ENCODE results near the gene HIGD1A.

DNA sequence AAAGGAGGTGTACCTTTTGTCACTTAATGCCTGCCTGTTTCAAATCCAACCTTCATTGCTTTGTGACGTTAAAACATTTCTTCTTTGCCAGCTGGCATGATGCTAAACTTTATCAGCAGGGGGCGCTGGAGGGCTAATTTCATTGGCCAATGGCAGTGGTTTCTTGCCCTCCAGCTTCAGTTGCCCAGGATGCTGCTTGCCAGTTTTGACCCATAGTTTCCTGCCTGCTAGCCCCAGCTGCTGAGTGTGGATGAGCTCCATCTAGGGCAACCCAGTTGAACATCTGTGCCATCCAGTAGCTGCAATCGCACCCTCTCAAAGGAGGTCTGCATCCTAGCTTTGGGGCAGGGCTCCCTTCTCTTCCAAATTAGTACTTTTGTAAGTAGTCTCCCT, 27.0 kb upstream of the HIGD1A start:
- TF ChIP-seq, protein P1, sequence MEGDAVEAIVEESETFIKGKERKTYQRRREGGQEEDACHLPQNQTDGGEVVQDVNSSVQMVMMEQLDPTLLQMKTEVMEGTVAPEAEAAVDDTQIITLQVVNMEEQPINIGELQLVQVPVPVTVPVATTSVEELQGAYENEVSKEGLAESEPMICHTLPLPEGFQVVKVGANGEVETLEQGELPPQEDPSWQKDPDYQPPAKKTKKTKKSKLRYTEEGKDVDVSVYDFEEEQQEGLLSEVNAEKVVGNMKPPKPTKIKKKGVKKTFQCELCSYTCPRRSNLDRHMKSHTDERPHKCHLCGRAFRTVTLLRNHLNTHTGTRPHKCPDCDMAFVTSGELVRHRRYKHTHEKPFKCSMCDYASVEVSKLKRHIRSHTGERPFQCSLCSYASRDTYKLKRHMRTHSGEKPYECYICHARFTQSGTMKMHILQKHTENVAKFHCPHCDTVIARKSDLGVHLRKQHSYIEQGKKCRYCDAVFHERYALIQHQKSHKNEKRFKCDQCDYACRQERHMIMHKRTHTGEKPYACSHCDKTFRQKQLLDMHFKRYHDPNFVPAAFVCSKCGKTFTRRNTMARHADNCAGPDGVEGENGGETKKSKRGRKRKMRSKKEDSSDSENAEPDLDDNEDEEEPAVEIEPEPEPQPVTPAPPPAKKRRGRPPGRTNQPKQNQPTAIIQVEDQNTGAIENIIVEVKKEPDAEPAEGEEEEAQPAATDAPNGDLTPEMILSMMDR (conservative IDR thresholded peaks at IDR 0.05): peak; percentile 75
- no peak for TF ChIP-seq ZFX (IDR thresholded peaks at IDR 0.05)

Measured in C4-2B (cell line).